Stimulated activated CD8-positive, alpha-beta memory T cell treated with anti-CD3 and anti-CD28 coated beads, Interleukin-2, amount 100 ng/mL, for 1 hour (primary cell): ENCODE measurements around the gene PLCB3.
"Not testable (repeated sequence)": the region's sequence is repeated elsewhere in the genome, so short reads cannot be mapped to it uniquely, and the experiment has no call there.

ENCODE experiments used
- DNase-seq, 2 donors: peaks; one replicate each; pipeline ENCODE4 v3.0.0-alpha.2; 2020; ENCODE audit warnings: low read depth in 2 of 2

Gene PLCB3

GRCh38 chr11:64303109-64304031, 52.0 kb downstream of the PLCB3 start:
- DNase-seq, result no peak

GRCh38 chr11:64304032-64304315, 52.6 kb downstream of the PLCB3 start:
- no peak for DNase-seq

GRCh38 chr11:64304316-64305072, 53.2 kb downstream of the PLCB3 start:
- peak; percentile 88 to 92 for DNase-seq

GRCh38 chr11:64305075-64305690, 53.9 kb downstream of the PLCB3 start, which contains the start of gene ESRRA:
Gene ESRRA (plus strand): TSS chr11:64305524. CDS start chr11:64307180, 1,656 bp downstream.
- peak; percentile 99 to 100 for DNase-seq

GRCh38 chr11:64305691-64306562, 54.6 kb downstream of the PLCB3 start:
- DNase-seq, result peak; percentile 40 to 49

- no peak for DNase-seq
Measured at GRCh38 chr11:64306563-64306875, 55.2 kb downstream of the PLCB3 start.

- DNase-seq, result no peak
Measured at GRCh38 chr11:64306876-64307622, 55.7 kb downstream of the PLCB3 start.

- not testable (repeated sequence) for DNase-seq
Measured at GRCh38 chr11:64307795-64308194, 56.5 kb downstream of the PLCB3 start.

GRCh38 chr11:64312947-64313346, 61.6 kb downstream of the PLCB3 start:
- no peak for DNase-seq

GRCh38 chr11:64313491-64314145, 62.3 kb downstream of the PLCB3 start:
- DNase-seq, result no peak

- DNase-seq, result no peak
Measured at GRCh38 chr11:64314146-64314804, 62.9 kb downstream of the PLCB3 start.

GRCh38 chr11:64314805-64315561, 63.7 kb downstream of the PLCB3 start:
- no peak for DNase-seq

GRCh38 chr11:64315667-64316526, 64.6 kb downstream of the PLCB3 start:
- DNase-seq, result not testable (repeated sequence)

GRCh38 chr11:64316672-64317324, 65.5 kb downstream of the PLCB3 start:
- no peak for DNase-seq

- DNase-seq, result peak; percentile 86 to 89
Measured at GRCh38 chr11:64317325-64317960, 66.1 kb downstream of the PLCB3 start, which contains the start of gene TRMT112. Gene TRMT112 (minus strand): TSS chr11:64317559. CDS start chr11:64317526, 33 bp downstream.

- DNase-seq, result peak; percentile 87 to 88
Measured at GRCh38 chr11:64317961-64318765, 66.8 kb downstream of the PLCB3 start, which contains the start of gene PRDX5. Gene PRDX5 (plus strand): TSS chr11:64318121. CDS start chr11:64318216, 95 bp downstream.
